HAP-1 (cell line): ENCODE measurements around the gene VASH1.

Source experiments
- DNase-seq, 2 experiments: peaks; one replicate each; pipeline ENCODE4 v3.0.0-alpha.2; 2016 to 2020; ENCODE audit warnings: low spot score in 2 of 2
- H3K27me3 ChIP-seq: fragments of 250-450 bp; sonication (Bioruptor Pico); 2 replicates; pipeline ENCODE4 v1.5.1; 2020; ENCODE audit warnings: low read depth, mild to moderate bottlenecking, moderate library complexity
- H3K36me3 ChIP-seq: fragments of 250-450 bp; sonication (Bioruptor Pico); replicated peaks from 2 replicates; pipeline ENCODE4 v1.5.1; 2020; ENCODE audit warnings: mild to moderate bottlenecking
- H3K4me1 ChIP-seq: fragments of 250-450 bp; sonication (Bioruptor Pico); 2 replicates; pipeline ENCODE4 v1.5.1; 2020; ENCODE audit warnings: mild to moderate bottlenecking
- H3K4me3 ChIP-seq: fragments of 250-450 bp; sonication (Bioruptor Pico); 2 replicates; pipeline ENCODE4 v1.5.1; 2020; ENCODE audit warnings: mild to moderate bottlenecking, moderate library complexity
- H3K9me3 ChIP-seq: fragments of 250-450 bp; sonication (Bioruptor Pico); 2 replicates; pipeline ENCODE4 v1.5.1; 2020; ENCODE audit warnings: mild to moderate bottlenecking, moderate library complexity
- in situ Hi-C: fragments of 300-500 bp; cut with MboI; formaldehyde crosslinking; loops from 3 replicates; pipeline ENCODE4 v1.14.3; 2020; ENCODE audit warnings: low sequenced_read_pairs, inconsistent platforms, mixed read lengths

Gene VASH1

GRCh38 chr14:76810525-76810924 is 49.3 kb downstream of the VASH1 start:
- Histone ChIP-seq H3K36me3 (peaks cover 31% of the 10 kb centered on the region), H3K27me3 (no peaks in the 10 kb centered on the region), H3K4me3 (peak overlapping the region; percentile 64), H3K9me3 (no peaks in the 10 kb centered on the region), H3K4me1 (peaks cover 12% of the 10 kb centered on the region)
- in situ Hi-C loops = no loop called here
- DNase-seq = no peak

- peak; percentile 19 to 35 for DNase-seq
- Histone ChIP-seq H3K9me3 (no peaks in the 10 kb centered on the region), H3K27me3 (no peaks in the 10 kb centered on the region), H3K36me3 (peaks cover 31% of the 10 kb centered on the region), H3K4me3 (peak overlapping the region; percentile 64), H3K4me1 (peaks cover 12% of the 10 kb centered on the region)
- in situ Hi-C loops = no loop called here
Measured at GRCh38 chr14:76810953-76811400, 49.7 kb downstream of the VASH1 start.

GRCh38 chr14:76811561-76811960 is 50.3 kb downstream of the VASH1 start:
- peak overlapping the region; percentile 64 for H3K4me3 ChIP-seq
- peaks cover 12% of the 10 kb centered on the region for H3K4me1 ChIP-seq
- H3K9me3 ChIP-seq = no peaks in the 10 kb centered on the region
- peaks cover 26% of the 10 kb centered on the region for H3K36me3 ChIP-seq
- H3K27me3 ChIP-seq = no peaks in the 10 kb centered on the region
- in situ Hi-C loops = no loop called here
- no peak for DNase-seq

GRCh38 chr14:76812093-76812421 is 50.8 kb downstream of the VASH1 start:
- Histone ChIP-seq H3K4me1 (peaks cover 12% of the 10 kb centered on the region), H3K9me3 (no peaks in the 10 kb centered on the region), H3K36me3 (peaks cover 23% of the 10 kb centered on the region), H3K4me3 (peak overlapping the region; percentile 64), H3K27me3 (no peaks in the 10 kb centered on the region)
- DNase-seq = no peak
- in situ Hi-C loops = no loop called here

GRCh38 chr14:76812422-76813383 is 51.4 kb downstream of the VASH1 start, which contains the start of gene ANGEL1:
Gene ANGEL1 (minus strand): TSS chr14:76812882. CDS start chr14:76812827, 55 bp downstream.
- peak; percentile 83 to 97 for DNase-seq
- Histone ChIP-seq H3K4me1 (peaks cover 12% of the 10 kb centered on the region), H3K9me3 (no peaks in the 10 kb centered on the region), H3K4me3 (peak within 1 kb of the TSS; percentile 64), H3K27me3 (no peaks in the 10 kb centered on the region), H3K36me3 (peaks cover 16% of the 10 kb centered on the region)
- in situ Hi-C loops = no loop called here

- Histone ChIP-seq H3K9me3 (no peaks in the 10 kb centered on the region), H3K27me3 (no peaks in the 10 kb centered on the region), H3K36me3 (no peaks in the 10 kb centered on the region), H3K4me3 (no peak overlapping the region), H3K4me1 (peaks cover 12% of the 10 kb centered on the region)
- DNase-seq = no peak
- in situ Hi-C loops = no loop called here
Measured at GRCh38 chr14:76814726-76815645, 53.7 kb downstream of the VASH1 start.

GRCh38 chr14:76820700-76821099 is 59.4 kb downstream of the VASH1 start:
- Histone ChIP-seq H3K36me3 (no peaks in the 10 kb centered on the region), H3K4me3 (no peak overlapping the region), H3K9me3 (no peaks in the 10 kb centered on the region; the same call in 1 of the 2 replicates), H3K4me1 (no peaks in the 10 kb centered on the region), H3K27me3 (0 out of 2 replicates have a peak, but pooled peaks cover 3% of the 10 kb centered on the region)
- no peak for DNase-seq
- in situ Hi-C loops = no loop called here

- H3K4me3 ChIP-seq = no peak within 1 kb of the TSS
- in situ Hi-C loops = no loop called here
- no peaks in the 10 kb centered on the region; the same call in 1 of the 2 replicates for H3K9me3 ChIP-seq
Measured at GRCh38 chr14:76826122-76826521, 64.9 kb downstream of the VASH1 start, which contains the start of gene LRRC74A. Gene LRRC74A (plus strand): TSS chr14:76826408. CDS start chr14:76826698, 290 bp downstream.

GRCh38 chr14:76827696-76828296 is 66.5 kb downstream of the VASH1 start:
- H3K36me3 ChIP-seq = no peaks in the 10 kb centered on the region
- no peak for DNase-seq
- H3K4me3 ChIP-seq = no peak overlapping the region
- no peaks in the 10 kb centered on the region; the same call in 1 of the 2 replicates for H3K9me3 ChIP-seq
- H3K27me3 ChIP-seq = peaks cover 8% of the 10 kb centered on the region
- no peaks in the 10 kb centered on the region for H3K4me1 ChIP-seq
- in situ Hi-C loops = no loop called here

More at GRCh38 chr14:76826122-76826521, 64.9 kb downstream of the VASH1 start, which contains the start of gene LRRC74A:
- H3K27me3 ChIP-seq = peaks cover 8% of the 10 kb centered on the region
- H3K4me1 ChIP-seq = no peaks in the 10 kb centered on the region
- no peak for DNase-seq
- no peaks in the 10 kb centered on the region for H3K36me3 ChIP-seq

- Histone ChIP-seq H3K4me1 (no peaks in the 10 kb centered on the region), H3K4me3 (no peak overlapping the region), H3K36me3 (no peaks in the 10 kb centered on the region), H3K27me3 (peaks cover 8% of the 10 kb centered on the region), H3K9me3 (no peaks in the 10 kb centered on the region; the same call in 1 of the 2 replicates)
- no peak for DNase-seq
- in situ Hi-C loops = no loop called here
Measured at GRCh38 chr14:76828339-76829012, 67.2 kb downstream of the VASH1 start.

GRCh38 chr14:76829013-76829365 is 67.7 kb downstream of the VASH1 start:
- DNase-seq = no peak
- in situ Hi-C loops = no loop called here

GRCh38 chr14:76829650-76830421 is 68.6 kb downstream of the VASH1 start:
- Histone ChIP-seq H3K4me3 (no peak overlapping the region), H3K27me3 (peaks cover 8% of the 10 kb centered on the region), H3K4me1 (no peaks in the 10 kb centered on the region), H3K9me3 (no peaks in the 10 kb centered on the region; the same call in 1 of the 2 replicates), H3K36me3 (no peaks in the 10 kb centered on the region)
- peak in 1 of 2 experiments; percentile 10 for DNase-seq
- in situ Hi-C loops = no loop called here

More at GRCh38 chr14:76829013-76829365, 67.7 kb downstream of the VASH1 start:
- Histone ChIP-seq H3K36me3 (no peaks in the 10 kb centered on the region), H3K4me3 (no peak overlapping the region), H3K9me3 (no peaks in the 10 kb centered on the region; the same call in 1 of the 2 replicates), H3K4me1 (no peaks in the 10 kb centered on the region), H3K27me3 (peaks cover 8% of the 10 kb centered on the region)
